Gastroesophageal sphincter (tissue), 4 donors: ENCODE results near the gene PLEKHM3. TPM values are rescaled to one million over a fixed set of nuclear protein-coding genes. Genes with fewer than 3 reads are reported as not detected.

Experiments
- ATAC-seq: fragments of 150-250 bp; one replicate; pipeline ENCODE4 v1.9.1; 2016; ENCODE audit warnings: mild to moderate bottlenecking, moderate library complexity
- H3K27ac ChIP-seq, 4 donors: fragments of 200-600 bp; sonication (generic) in 3 of 4; 1 replicate in 3 of 4; 2 replicates in 1 of 4; pipeline ENCODE4 v1.5.1; 2016 to 2019
- H3K27me3 ChIP-seq: fragments of 200-600 bp; sonication (generic); one replicate; pipeline ENCODE4 v1.5.1; 2019
- H3K36me3 ChIP-seq, 2 donors: fragments of 200-600 bp; sonication (generic); one replicate each; pipeline ENCODE4 v1.5.1; 2019; ENCODE audit warnings: control low read depth in 1 of 2
- H3K4me1 ChIP-seq, 3 donors: fragments of 200-600 bp; sonication (generic); 1 replicate in 2 of 3; 2 replicates in 1 of 3; pipeline ENCODE4 v1.5.1; 2016 to 2019; ENCODE audit warnings: control low read depth in 2 of 3
- H3K4me3 ChIP-seq, 2 donors: fragments of 200-600 bp; sonication (generic); one replicate each; pipeline ENCODE4 v1.5.1; 2019; ENCODE audit warnings: mild to moderate bottlenecking in 1 of 2, moderate library complexity in 1 of 2
- H3K9me3 ChIP-seq, 3 donors: fragments of 200-600 bp; sonication (generic); one replicate each; pipeline ENCODE4 v1.5.1; 2017 to 2019; ENCODE audit warnings: control low read depth in 2 of 3
- EP300 ChIP-seq: sonication (generic); formaldehyde crosslinking; IDR thresholded peaks from one replicate; pipeline ENCODE4 v1.6.1; 2017; ENCODE audit warnings: antibody characterized with exemption, mild to moderate bottlenecking
- POLR2A ChIP-seq, 2 donors: fragments of 450-650 bp; IDR thresholded peaks; one replicate each; pipeline ENCODE4 v1.6.1; 2017; ENCODE audit warnings: antibody characterized with exemption in 2 of 2, mild to moderate bottlenecking in 2 of 2, moderate library complexity in 1 of 2
- POLR2AphosphoS5 ChIP-seq: sonication (generic); formaldehyde crosslinking; IDR thresholded peaks from one replicate; pipeline ENCODE4 v1.6.1; 2017; ENCODE audit warnings: antibody characterized with exemption
- WGBS, 2 donors: methylation state at CpG; one replicate each; pipeline ENCODE4 v1.1.5; 2018; ENCODE audit warnings: low coverage in 1 of 2; 5-methylcytosine and 5-hydroxymethylcytosine counted together
- total RNA-seq, 4 donors: library from RNA; depleted of rRNA; stranded (reverse); fragments of >200 nt; gene quantifications; one replicate each; pipeline ENCODE4 v1.1.0, GENCODE V29; 2016
- TF ChIP-seq, protein P1 (sequence below), 4 experiments: fragments of 200-600 bp in 2 of 4; fragments of 450-650 bp in 2 of 4; sonication (generic) in 1 of 4; IDR thresholded peaks; one replicate each; pipeline ENCODE4 v1.5.1; 2017 to 2019; ENCODE audit warnings: antibody characterized with exemption in 4 of 4, mild to moderate bottlenecking in 2 of 4, moderate library complexity in 2 of 4

PLEKHM3 gene
- total RNA-seq, 4 donors from 2014 or later, result 21.4 to 35.5 (median 29.7) TPM

DNA sequence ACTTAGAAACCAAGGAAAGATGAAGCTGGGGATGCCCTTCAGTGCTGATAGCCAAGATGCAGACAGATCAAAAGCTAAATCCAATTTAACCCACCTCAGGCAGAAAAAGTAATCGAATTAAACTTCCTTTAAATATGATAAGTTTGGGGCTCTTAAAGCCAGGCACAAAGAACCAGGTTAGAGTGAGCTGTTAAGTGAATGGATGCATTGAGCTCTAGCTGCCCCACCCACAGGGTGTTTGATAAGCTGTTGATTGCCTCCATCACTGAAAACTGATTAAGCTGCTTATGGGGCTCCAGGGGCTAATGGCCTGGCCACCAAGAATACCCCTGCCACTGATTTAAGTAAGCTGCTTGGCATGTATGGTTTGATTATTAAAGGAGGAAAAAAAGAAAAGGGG, 119.8 kb downstream of the PLEKHM3 start:
- no peak overlapping the region for H3K27ac ChIP-seq
- no peaks in the 10 kb centered on the region for H3K27me3 ChIP-seq
- no peaks in the 10 kb centered on the region for H3K4me1 ChIP-seq
- H3K9me3 ChIP-seq, result no peaks in the 10 kb centered on the region
- no peak for ATAC-seq
- H3K36me3 ChIP-seq, result peaks cover 0 to 18% of the 10 kb centered on the region in 2 donors
- TF ChIP-seq POLR2A (IDR thresholded peaks at IDR 0.05), result no peak
- no peak for TF ChIP-seq POLR2AphosphoS5
- no peak for TF ChIP-seq EP300
- TF ChIP-seq, protein P1, sequence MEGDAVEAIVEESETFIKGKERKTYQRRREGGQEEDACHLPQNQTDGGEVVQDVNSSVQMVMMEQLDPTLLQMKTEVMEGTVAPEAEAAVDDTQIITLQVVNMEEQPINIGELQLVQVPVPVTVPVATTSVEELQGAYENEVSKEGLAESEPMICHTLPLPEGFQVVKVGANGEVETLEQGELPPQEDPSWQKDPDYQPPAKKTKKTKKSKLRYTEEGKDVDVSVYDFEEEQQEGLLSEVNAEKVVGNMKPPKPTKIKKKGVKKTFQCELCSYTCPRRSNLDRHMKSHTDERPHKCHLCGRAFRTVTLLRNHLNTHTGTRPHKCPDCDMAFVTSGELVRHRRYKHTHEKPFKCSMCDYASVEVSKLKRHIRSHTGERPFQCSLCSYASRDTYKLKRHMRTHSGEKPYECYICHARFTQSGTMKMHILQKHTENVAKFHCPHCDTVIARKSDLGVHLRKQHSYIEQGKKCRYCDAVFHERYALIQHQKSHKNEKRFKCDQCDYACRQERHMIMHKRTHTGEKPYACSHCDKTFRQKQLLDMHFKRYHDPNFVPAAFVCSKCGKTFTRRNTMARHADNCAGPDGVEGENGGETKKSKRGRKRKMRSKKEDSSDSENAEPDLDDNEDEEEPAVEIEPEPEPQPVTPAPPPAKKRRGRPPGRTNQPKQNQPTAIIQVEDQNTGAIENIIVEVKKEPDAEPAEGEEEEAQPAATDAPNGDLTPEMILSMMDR (IDR thresholded peaks at IDR 0.05), result no peak
- H3K4me3 ChIP-seq, result no peak overlapping the region
- WGBS, 2 donors, result 89 to 92% methylated on average over 1 of the region's 1 CpG

DNA sequence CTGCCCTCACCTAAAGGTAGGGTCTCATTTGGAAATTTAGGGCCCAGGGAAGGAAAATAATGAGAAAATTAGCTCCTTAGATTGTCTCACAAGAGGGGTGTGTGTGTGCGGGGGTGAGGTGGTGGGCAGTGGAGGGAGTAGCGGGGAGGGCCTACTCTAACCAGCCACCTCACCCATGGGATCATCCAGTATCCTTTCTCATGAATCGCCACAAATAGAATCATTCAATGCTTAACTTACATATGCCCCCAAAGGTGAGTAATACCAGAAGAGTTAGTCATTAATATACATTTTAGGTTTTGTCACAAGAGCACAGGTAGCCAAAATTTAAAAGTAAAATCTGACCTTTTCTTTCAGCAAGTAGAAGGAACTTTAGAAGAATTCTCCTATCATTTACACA, 122.1 kb downstream of the PLEKHM3 start:
- Histone ChIP-seq H3K36me3 (peaks cover 0 to 37% of the 10 kb centered on the region in 2 donors), H3K27me3 (no peaks in the 10 kb centered on the region), H3K27ac (no peak overlapping the region), H3K4me1 (no peaks in the 10 kb centered on the region), H3K4me3 (no peak overlapping the region), H3K9me3 (no peaks in the 10 kb centered on the region)
- TF ChIP-seq POLR2AphosphoS5, result no peak
- TF ChIP-seq EP300, result no peak
- no peak for TF ChIP-seq POLR2A (IDR thresholded peaks at IDR 0.05)
- TF ChIP-seq, protein P1 (IDR thresholded peaks at IDR 0.05), result no peak
- 96 to 100% methylated on average over 3 of the region's 3 CpGs for WGBS, 2 donors
- no peak for ATAC-seq

DNA sequence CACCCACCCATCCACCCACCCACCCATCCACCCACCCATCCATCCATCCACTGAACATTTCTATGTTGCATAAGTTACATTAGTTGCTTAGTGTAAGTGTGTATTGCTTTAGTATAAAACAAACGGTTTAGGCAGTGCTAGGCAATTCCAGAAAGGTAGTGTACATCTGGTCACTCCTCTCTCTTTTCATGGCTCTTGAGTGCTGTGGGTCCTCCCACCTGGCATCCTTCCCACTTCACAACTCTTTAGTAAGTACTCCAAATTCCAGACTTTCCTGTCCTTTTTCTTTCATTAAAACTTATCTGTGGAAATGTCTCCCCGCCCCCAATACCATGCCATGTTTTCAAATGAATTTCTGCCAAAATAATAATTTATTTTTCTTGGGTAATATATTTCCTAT, 122.5 kb downstream of the PLEKHM3 start:
- H3K36me3 ChIP-seq, result peaks cover 0 to 37% of the 10 kb centered on the region in 2 donors
- H3K4me3 ChIP-seq, result no peak overlapping the region
- no peak overlapping the region for H3K27ac ChIP-seq
- ATAC-seq, result no peak
- no peaks in the 10 kb centered on the region for H3K4me1 ChIP-seq
- WGBS, 2 donors, result 68 to 80% methylated on average over 1 to 2 of the region's 2 CpGs
- H3K9me3 ChIP-seq, result no peaks in the 10 kb centered on the region
- H3K27me3 ChIP-seq, result no peaks in the 10 kb centered on the region
- TF ChIP-seq POLR2AphosphoS5, result no peak
- TF ChIP-seq POLR2A (IDR thresholded peaks at IDR 0.05), result no peak
- TF ChIP-seq, protein P1 (IDR thresholded peaks at IDR 0.05), result no peak
- no peak for TF ChIP-seq EP300

DNA sequence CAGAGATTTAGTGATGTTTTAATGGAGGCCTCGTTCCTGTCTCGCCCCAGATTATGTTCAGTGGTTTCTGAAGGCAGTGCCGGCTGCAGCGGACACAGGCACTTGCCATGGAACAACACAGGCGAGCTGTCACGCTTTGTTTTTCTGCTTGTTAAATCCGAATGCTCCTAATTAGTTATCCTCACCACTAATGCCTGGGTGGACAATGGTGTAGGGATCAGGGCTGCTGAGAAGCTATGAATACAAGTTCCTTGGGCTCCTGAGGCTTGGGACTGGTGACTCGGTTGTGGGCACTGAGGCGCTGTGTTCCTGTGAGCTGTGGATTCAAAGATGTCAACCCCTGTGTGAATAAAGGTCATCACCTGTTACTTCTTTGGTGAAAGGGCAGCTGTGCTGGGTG, 123.5 kb downstream of the PLEKHM3 start:
- TF ChIP-seq POLR2AphosphoS5 (no peak), EP300 (no peak), POLR2A (IDR thresholded peaks at IDR 0.05) (no peak)
- TF ChIP-seq, protein P1 (IDR thresholded peaks at IDR 0.05), result no peak
- Histone ChIP-seq H3K9me3 (no peaks in the 10 kb centered on the region), H3K4me3 (no peak overlapping the region), H3K27me3 (no peaks in the 10 kb centered on the region), H3K36me3 (peaks cover 0 to 37% of the 10 kb centered on the region in 2 donors), H3K27ac (no peak overlapping the region), H3K4me1 (no peaks in the 10 kb centered on the region)
- no peak for ATAC-seq
- 94 to 100% methylated on average over 2 to 8 of the region's 9 CpGs for WGBS, 2 donors

DNA sequence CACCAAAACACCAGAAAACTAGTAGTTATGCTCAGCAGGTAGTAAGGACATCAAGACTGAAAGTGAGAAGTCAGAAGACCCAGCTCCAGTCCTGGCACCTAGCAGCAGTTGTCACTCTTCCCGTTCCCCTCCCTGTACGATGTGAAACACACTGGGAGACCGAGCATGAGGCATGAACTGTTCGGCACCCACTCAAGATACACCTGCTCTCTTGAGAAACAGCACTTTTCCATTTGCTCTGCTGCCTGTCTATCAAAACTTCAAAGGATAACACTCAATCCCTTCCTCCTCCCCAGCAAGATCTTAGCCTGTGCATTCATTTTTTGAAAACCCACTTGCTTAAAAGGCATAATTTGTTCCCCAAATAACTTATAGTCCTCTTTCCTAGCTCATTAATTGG, 123.9 kb downstream of the PLEKHM3 start:
- no peak overlapping the region for H3K4me3 ChIP-seq
- TF ChIP-seq EP300, result no peak
- TF ChIP-seq, protein P1 (IDR thresholded peaks at IDR 0.05), result no peak
- no peak for TF ChIP-seq POLR2AphosphoS5
- no peak for TF ChIP-seq POLR2A (IDR thresholded peaks at IDR 0.05)
- ATAC-seq, result no peak
- no peaks in the 10 kb centered on the region for H3K9me3 ChIP-seq
- peaks cover 0 to 37% of the 10 kb centered on the region in 2 donors for H3K36me3 ChIP-seq
- no peaks in the 10 kb centered on the region for H3K4me1 ChIP-seq
- H3K27ac ChIP-seq, result no peak overlapping the region
- H3K27me3 ChIP-seq, result no peaks in the 10 kb centered on the region
- WGBS, 2 donors, result 95 to 100% methylated on average over 1 to 4 of the region's 4 CpGs
